Umbilical cord (tissue), 2 donors: ENCODE data around the gene TMEM14C. TPM values are rescaled to one million over a fixed set of nuclear protein-coding genes. Genes with fewer than 3 reads are reported as not detected.

Experiments
- DNase-seq: peaks from one replicate; pipeline ENCODE4 v3.0.0-alpha.2; 2015; ENCODE audit warnings: low spot score
- total RNA-seq: library from RNA; depleted of rRNA; stranded (reverse); fragments of >200 nt; gene quantifications from one replicate; pipeline ENCODE4 v1.2.3, GENCODE V29; 2014; ENCODE audit warnings: low replicate concordance; ENCODE audit not compliant: insufficient read depth

TMEM14C gene
- total RNA-seq, 1 donor from 2014 or later: 75.1 TPM

DNA sequence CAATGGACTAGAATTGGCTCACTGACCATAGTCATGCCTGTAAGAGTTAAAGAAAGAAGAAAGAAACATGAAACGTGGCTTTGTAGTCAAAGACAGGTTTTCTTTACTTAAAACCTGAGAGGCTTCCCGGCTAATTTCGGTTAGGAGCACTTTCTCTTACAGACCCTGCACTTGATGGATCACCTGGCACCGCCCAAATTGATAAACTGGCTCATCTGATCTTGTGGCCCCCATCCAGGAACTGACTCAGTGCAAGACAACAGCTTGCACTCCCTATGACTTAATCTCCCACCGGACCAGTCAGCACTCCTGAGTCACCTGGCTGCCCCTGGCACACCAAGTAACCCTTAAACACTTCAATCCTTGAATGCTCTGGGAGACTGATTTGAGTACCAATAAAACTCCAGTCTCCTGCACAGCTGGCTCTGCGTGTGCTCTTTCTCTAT, 37.0 kb downstream of the TMEM14C start:
- no peak for DNase-seq

- no peak for DNase-seq
These were observed 40.1 kb downstream of the TMEM14C start for GRCh38 chr6:10763006-10763405.

DNA sequence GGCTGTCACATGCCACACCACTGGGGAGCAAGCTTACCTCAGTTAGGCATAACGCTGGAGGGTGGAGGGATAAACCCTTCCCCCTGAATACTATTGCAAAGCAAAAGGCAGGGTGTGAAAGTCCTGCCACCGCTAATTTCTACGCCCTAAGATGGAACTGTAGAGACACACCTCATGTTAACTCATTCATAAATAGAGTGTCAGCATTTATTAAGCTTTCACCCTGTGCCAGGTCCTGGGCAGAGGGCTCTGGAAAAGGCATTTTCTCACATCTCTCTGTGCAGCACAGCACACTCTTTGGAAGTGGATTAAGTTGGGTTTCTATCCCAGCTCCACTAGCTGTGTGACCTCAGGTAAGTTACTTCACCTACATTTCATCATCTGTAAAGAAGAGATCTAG, 46.5 kb downstream of the TMEM14C start:
- DNase-seq: no peak

DNA sequence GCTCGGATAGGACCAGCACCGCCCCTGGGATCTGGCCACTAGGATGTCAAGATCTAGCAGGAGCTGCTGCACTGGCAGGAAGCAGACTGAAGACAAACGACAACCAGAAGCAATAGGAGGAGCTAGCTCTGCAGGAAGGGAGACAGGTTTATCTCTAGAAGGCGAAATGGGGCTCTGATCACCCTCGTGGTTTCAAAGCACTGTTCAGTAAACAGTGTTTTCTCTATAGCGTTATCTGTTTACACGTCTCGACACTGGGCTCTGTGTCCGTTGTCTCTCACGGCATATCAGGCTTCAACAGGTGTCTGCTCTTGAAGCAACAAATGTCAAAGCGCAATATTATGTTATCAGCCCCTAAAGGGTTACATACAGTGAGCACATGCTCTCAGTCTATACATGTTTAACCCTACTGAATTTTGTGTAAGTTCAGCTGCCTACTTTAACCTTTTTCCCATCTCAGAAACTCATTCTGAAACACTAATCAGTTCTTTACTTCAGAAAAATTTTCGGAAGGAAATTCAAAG, 48.6 kb downstream of the TMEM14C start:
- DNase-seq: no peak

GRCh38 chr6:10778230-10778629, 55.4 kb downstream of the TMEM14C start:
- no peak for DNase-seq

- no peak for DNase-seq
These were observed 56.2 kb downstream of the TMEM14C start for GRCh38 chr6:10779076-10779475.

Other genes with a start within 250 kb of the TMEM14C start
- 6.0 TPM for gene GCNT2, start 201.7 kb upstream of the TMEM14C start, total RNA-seq
- not detected for gene C6orf52, start 28.5 kb upstream of the TMEM14C start, total RNA-seq
- 8.9 TPM for gene PAK1IP1, start 28.1 kb upstream of the TMEM14C start, total RNA-seq
- 36.8 TPM for gene TMEM14B, start 24.7 kb downstream of the TMEM14C start, total RNA-seq
- 2.2 TPM for gene MAK, start 115.5 kb downstream of the TMEM14C start, total RNA-seq
- 2.6 TPM for gene GCM2, start 159.0 kb downstream of the TMEM14C start, total RNA-seq
- gene SYCP2L, start 164.0 kb downstream of the TMEM14C start, total RNA-seq: 4.1 TPM